HG02870 (cell line): ENCODE results near the gene TICAM2.
A peak's percentile ranks its signal among the peaks of the same experiment; 100 is the strongest.
"Not testable (repeated sequence)": the region's sequence is repeated elsewhere in the genome, so short reads cannot be mapped to it uniquely, and the experiment has no call there.

Experiments used
- ATAC-seq: cut with Tn5 transposase; IDR thresholded peaks from one replicate; pipeline ENCODE4 v1.9.1; 2021; ENCODE audit warnings: mild to moderate bottlenecking, moderate library complexity; ENCODE audit not compliant: unreplicated experiment

The TICAM2 gene

DNA sequence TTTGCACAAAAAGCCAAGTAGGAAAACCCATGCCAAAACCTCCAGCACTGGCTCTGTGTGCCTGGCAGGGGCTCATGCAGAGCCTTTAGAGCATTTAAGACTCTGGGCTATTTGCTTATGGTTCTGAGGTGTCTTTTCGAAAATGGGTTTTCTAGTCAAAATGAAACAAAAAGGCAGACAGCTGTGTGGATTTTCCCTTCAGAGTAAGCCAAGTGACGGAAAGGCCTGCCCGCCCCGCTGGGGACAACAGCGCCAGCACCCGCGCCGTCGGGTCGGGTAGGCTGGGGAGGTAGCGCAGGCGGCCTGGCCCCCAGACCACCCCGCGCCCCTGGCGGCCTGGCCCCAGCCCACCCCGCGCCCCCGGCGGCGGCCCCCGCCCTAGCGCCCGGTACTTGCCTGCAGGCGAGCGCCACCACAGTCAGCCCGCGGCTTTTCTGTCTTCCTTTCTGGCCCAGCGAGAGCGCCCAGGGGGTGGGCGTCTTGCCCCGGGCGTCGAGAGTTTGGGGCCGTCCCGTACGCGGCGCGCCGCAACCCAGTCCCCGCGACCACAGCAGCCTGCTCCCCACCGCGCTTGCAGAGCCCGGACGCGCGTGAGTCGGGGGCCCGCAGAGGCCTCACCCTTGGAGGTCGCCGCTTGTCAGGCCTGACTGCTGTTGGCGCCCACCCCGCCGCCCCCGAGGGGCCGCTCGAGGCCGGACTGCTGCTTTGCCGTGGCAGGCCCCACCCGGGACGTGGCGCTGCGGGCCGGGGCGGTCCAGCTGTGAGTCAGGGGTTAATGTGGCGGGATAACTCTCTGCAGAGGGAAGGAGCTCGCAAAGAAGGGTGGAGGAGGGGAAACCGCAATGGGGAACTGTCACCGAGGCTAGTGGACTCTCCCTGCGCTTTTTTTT, at the start of gene TICAM2:
TICAM2 (minus strand) TSS at position 779 of the 890 bp plus-strand sequence. CDS start 21,223 bp downstream, outside the sequence.
- ATAC-seq, result peak; percentile 77

DNA sequence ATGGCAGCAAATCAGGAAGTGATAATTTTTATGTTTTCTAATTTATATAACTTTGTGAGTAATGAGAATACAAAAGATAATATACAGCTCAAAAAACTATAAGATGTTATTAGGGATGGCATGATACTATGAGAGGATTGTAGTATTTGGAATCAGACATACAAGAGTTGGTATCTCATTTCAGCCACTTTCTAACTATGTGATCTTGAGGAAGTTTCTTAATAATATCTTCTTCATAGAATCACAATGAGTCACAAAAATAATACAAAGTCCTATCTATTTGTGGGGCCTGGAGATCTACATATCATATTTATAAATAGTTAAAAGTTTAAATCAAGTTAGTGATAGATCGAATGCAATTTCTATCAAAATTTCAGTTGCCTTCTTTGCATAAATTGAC, 47.3 kb upstream of the TICAM2 start:
- no peak for ATAC-seq

DNA sequence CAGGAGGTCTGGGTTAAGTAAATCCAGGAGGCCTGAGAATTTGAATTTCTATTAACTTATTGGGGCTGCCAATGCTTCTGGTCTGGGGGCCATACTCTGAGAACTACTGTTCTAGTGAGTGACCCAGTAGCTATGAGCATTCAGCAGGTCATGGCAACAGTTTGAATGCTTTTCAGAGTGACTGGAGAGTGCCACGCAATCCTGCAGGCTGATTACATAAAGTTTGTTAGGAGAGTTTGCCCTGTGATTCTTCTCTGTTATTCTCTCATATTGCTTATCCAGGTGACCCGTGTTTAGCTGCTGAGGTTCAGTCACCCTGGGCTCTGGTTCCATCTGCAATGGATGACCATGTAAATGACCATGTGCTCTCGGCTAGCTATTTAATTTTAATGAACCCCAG, 45.8 kb upstream of the TICAM2 start:
- no peak for ATAC-seq

DNA sequence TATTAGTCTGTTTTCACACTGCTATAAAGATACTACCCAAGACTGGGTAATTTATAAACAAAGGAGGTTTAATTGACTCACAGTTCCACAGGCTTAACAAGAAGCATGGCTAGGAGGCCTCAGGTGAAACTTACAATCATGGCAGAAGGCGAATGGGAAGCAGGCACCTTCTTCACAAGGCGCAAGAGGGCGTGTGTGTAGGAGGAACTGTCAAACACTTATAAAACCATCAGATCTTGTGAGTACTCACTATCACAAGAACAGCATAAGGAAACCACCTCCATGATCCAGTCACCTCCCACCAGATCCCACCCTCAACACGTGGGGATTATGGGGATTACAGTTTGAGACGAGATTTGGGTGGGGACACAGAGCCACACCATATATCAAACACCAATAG, 43.1 kb upstream of the TICAM2 start:
- not testable (repeated sequence) for ATAC-seq

DNA sequence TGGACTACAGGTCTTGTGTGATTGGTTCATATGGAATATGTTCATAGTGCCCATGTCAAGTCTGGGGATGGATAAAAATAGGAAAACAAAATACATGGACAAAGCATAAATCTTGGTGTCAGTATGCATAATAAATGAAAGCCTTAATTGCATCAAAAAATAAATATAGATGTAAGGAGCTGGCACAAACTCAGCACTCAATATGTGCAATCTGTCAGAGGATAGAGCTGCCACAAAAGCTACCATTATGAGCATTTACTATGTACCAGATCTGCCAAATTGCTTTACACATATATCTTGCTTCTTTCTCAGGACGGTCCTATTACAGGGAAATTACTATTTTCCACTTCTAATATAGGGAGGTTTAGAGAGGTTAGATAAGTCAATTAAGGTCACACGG, 41.8 kb upstream of the TICAM2 start:
- ATAC-seq, result no peak

GRCh38 chr5:115641948-115642347, 39.7 kb upstream of the TICAM2 start:
- no peak for ATAC-seq

GRCh38 chr5:115640274-115640673, 38.0 kb upstream of the TICAM2 start:
- no peak for ATAC-seq

DNA sequence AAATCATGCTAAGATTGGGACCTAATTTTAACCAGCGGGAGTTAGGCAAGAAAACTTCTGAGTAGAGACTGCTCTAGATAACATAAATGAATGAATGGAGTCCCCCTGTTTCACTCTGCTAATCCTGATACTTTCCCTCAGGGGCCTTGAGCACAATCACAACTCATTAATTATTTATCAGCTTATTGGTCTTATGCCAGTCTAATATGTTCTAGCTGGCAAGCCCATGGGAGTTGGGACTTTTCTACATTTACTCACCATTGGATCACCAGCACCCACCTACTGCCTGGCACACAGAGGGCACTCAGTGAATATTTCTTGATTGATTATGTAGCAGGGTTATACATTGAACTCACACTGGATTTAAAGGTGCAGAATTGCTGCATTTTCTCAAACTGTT, 37.1 kb upstream of the TICAM2 start:
- no peak for ATAC-seq

DNA sequence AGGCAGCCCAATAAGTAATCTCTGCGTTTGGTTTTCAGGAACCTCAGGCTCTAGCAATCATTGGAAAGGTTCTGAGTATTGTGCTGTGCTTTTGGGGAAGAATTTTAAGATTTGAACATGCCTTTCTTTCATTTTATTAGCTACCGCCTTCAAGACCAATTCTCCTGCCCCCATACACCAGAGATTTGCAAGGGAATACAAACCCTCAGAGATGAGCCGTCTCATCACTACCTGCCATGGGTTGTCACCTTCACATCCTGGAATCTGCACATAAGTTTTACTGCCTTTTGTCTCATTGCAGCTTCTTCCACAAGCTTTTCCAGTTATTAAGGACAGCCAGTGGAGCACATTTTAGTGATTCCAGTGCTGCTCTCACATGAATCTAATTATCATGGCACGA, 35.2 kb upstream of the TICAM2 start:
- no peak for ATAC-seq

DNA sequence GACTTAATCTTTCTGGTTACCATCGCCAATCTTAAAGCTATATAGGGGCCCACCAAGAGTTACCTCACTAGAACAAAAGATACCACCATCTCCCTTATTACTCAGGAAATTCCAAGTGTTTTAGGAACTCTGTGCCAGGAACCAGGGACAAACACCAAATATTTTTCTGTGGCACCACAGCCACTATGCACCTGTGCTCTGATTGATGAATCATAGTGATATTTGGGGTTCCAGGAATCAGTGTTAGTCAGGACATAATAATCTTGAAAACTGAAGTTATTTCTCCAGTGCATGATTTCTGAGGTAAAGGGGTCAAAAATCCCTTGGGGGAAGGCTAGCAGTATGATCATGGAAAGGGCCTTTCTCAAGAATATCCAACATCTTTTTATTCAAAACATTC, 33.7 kb upstream of the TICAM2 start:
- ATAC-seq, result no peak

DNA sequence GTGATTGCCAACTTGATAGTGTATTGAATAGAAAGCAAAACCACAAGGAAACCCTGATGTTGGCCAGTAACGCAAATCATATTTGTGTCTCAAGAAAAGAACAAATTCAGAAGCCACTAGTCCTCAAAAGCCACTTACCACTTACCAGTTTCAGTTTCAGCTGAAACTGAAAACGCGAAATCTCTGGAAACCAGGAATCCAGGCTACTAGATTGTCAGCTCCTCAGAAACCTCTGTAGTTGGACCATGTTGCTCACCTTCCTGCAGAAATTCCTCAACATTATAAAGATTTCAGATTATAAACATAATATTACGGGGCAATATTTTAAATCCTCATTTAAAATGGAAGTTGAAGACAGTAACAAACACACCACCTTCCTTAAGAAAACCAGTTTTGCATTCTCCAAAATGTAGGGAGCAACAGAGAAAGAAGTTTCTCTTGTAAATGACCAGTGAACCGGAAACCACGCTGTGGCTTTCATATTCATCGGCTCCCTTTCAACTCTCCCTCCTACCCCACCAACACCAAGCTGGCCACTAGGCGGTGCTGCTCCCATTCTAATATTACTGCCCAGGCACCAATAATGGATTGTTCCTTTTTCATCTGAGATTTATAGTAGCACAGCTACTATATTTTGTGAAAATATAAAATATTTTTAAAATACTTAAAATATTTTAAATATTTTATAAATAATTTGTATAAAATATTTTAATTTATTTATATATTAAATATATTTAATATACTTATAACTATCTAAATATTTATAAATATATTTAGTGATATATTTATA, 32.3 kb upstream of the TICAM2 start:
- ATAC-seq, result peak; percentile 56

DNA sequence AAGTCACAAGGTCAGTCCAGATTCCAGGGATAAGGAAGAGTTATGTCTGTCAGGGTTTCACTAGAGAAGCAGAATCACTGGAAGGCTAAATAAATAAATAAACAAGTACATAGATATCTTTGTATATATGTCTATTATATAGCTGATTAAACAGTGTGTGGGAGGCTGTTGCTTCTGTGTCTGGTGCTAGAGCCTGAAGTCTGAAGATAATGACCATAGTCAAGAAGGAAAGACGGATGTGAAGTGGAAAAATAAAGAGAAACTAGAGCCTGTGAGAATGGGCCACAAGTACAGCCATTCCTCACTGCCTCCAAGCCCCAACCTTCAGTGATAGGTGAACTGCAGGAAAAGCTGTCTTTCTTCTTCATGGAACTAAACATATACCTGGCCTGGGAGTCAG, 27.6 kb upstream of the TICAM2 start:
- no peak for ATAC-seq

GRCh38 chr5:115627295-115627865, 25.1 kb upstream of the TICAM2 start:
- ATAC-seq, result no peak

GRCh38 chr5:115626445-115626823, 24.2 kb upstream of the TICAM2 start:
- peak; percentile 26 for ATAC-seq

GRCh38 chr5:115625579-115626444, 23.5 kb upstream of the TICAM2 start, which contains the start of gene TMED7:
TMED7 (minus strand) TSS chr5:115626036; CDS start chr5:115625792, 244 bp downstream.
- peak; percentile 87 for ATAC-seq

GRCh38 chr5:115624994-115625393, 22.7 kb upstream of the TICAM2 start:
- ATAC-seq, result no peak

DNA sequence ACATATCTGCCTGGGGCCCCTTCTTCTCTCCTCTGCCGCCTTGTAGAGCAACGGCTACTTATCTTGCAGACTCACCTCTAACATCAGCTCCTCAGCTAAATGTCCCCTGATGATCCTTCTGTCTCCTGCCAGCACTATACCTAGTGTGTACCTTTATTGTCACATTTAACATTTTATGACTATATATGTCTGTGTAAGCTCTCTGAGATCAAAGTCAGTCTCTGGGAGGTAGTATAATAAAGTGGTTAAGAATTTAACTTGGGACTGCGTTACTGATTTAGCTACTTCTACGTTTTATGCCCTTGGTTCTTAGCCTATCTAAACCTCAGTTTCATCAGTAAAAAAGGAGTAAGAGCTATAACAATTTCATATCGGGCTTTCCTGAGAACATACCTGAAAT, 21.4 kb upstream of the TICAM2 start:
- ATAC-seq, result no peak

DNA sequence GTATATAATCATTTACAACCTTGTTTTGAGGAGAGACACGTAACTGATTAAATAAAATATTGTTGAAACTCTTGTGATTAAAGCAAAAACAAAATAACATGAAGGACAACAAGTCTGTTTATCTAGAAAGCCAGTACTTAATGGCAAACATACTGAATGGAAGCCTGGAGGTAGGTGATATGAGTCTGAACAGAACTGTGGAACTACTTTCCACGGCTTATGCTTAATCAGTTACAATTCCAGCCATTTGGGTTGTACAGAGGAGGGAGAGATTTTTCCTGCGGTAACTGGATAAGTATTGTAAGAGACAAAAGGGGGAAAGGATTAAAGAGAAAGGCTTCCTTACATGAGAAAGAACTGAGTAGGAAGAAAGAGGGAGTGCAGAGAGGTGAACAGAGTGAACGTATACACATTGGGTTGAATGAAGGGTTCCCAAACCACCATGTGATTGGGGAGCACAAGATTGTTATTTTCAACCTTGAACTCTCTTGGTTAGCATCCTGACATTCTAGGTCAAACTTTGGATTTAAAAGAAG, 19.2 kb upstream of the TICAM2 start:
- no peak for ATAC-seq

GRCh38 chr5:115616892-115617291, 14.6 kb upstream of the TICAM2 start:
- no peak for ATAC-seq

DNA sequence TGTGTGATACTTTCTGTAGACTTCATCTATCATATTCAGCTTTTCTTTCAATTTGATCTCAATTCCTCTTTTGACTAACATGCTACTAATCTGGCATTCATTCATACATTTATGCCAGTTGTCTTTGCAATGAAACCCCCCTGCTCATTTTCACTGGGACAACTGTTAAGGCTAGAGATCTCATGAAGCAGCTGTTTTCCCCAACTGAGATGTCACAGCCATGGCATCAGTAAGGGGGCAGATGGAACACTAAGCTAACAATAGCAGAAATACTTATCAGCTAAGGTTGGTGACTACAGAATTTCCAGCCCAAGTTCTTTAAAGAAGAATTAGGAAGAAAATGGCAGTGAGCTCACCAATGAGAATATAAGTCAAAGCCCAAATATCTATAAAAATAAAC, 14.2 kb upstream of the TICAM2 start:
- no peak for ATAC-seq
